HepG2 (cell line): ENCODE measurements around the gene RGS19. TPM values are rescaled to one million over a fixed set of nuclear protein-coding genes. Genes with fewer than 3 reads are reported as not detected.

ENCODE experiments used
- CREB1 ChIP-seq, 2 experiments: fragments of 450-650 bp in 1 of 2; IDR thresholded peaks; 2 replicates each; pipeline ENCODE4 v1.6.1; 2016 to 2017; ENCODE audit warnings: control low read depth in 1 of 2, mild to moderate bottlenecking in 1 of 2, missing compliant biosample characterization in 1 of 2, missing genetic modification characterization in 1 of 2
- DPF2 ChIP-seq: sonication (generic); formaldehyde crosslinking; IDR thresholded peaks from 2 replicates; pipeline ENCODE4 v1.4.0; 2020; ENCODE audit warnings: mild to moderate bottlenecking, low read depth, missing genetic modification reagents, borderline replicate concordance
- DR1 ChIP-seq: sonication (generic); formaldehyde crosslinking; IDR thresholded peaks from 2 replicates; pipeline ENCODE4 v1.8.0; 2021; ENCODE audit warnings: mild to moderate bottlenecking, missing genetic modification reagents, inconsistent platforms
- ELF3 ChIP-seq: IDR thresholded peaks from 2 replicates; pipeline ENCODE4 v1.6.1; 2016; ENCODE audit warnings: missing genetic modification reagents, missing compliant biosample characterization
- GATAD1 ChIP-seq: IDR thresholded peaks from 2 replicates; pipeline ENCODE4 v1.6.1; 2016; ENCODE audit warnings: missing genetic modification reagents, missing compliant biosample characterization
- MTF1 ChIP-seq: sonication (generic); formaldehyde crosslinking; IDR thresholded peaks from 2 replicates; pipeline ENCODE4 v1.5.0; 2020; ENCODE audit warnings: missing genetic modification reagents
- NR2C2 ChIP-seq: sonication (generic); formaldehyde crosslinking; IDR thresholded peaks from 2 replicates; pipeline ENCODE4 v1.4.0; 2020; ENCODE audit warnings: missing genetic modification reagents, mild to moderate bottlenecking, moderate library complexity, borderline replicate concordance
- RELA ChIP-seq: sonication (generic); formaldehyde crosslinking; IDR thresholded peaks from 2 replicates; pipeline ENCODE4 v1.4.0; 2020; ENCODE audit warnings: missing genetic modification reagents
- REXO4 ChIP-seq: sonication (generic); formaldehyde crosslinking; IDR thresholded peaks from 2 replicates; pipeline ENCODE4 v1.8.0; 2022; ENCODE audit warnings: missing genetic modification reagents, mild to moderate bottlenecking, borderline replicate concordance
- SNAPC2 ChIP-seq: sonication (generic); formaldehyde crosslinking; IDR thresholded peaks from 2 replicates; pipeline ENCODE4 v1.8.1; 2022; ENCODE audit warnings: mild to moderate bottlenecking, missing genetic modification reagents
- ZNF143 ChIP-seq: sonication (generic); formaldehyde crosslinking; IDR thresholded peaks from 2 replicates; pipeline ENCODE4 v1.4.0; 2020; ENCODE audit warnings: missing genetic modification reagents
- polyA plus RNA-seq, 8 experiments: library from polyadenylated mRNA; depleted of rRNA in 3 of 8; stranded (reverse) in 7 of 8; unstranded in 1 of 8; fragments of >200 nt; fragmentation: Illumina TruSeq in 4 of 8; extraction: Trizol in 4 of 8; gene quantifications; 2 replicates each; pipeline versions ENCODE4 v1.2.1 to v1.2.3, GENCODE V29; 2011 to 2016; ENCODE audit warnings: low read depth in 4 of 8, missing spikeins in 1 of 8, mixed read lengths in 1 of 8; ENCODE audit not compliant: insufficient read depth in 1 of 8
- total RNA-seq, 5 experiments: library from RNA; depleted of rRNA; stranded (reverse); fragments of >200 nt; fragmentation: Illumina TruSeq; extraction: Trizol; gene quantifications; 2 replicates each; pipeline ENCODE4 v1.2.3, GENCODE V29; 2016; ENCODE audit warnings: low read depth in 1 of 5
- TF ChIP-seq, protein P1 (sequence below): IDR thresholded peaks from 2 replicates; pipeline ENCODE4 v1.6.1; 2016
- TF ChIP-seq, protein P2 (sequence below): sonication (generic); formaldehyde crosslinking; IDR thresholded peaks from 2 replicates; pipeline ENCODE4 v1.4.0; 2020; ENCODE audit warnings: missing genetic modification reagents
- TF ChIP-seq, protein P3 (sequence below), 2 experiments: sonication (generic) in 1 of 2; formaldehyde crosslinking in 1 of 2; IDR thresholded peaks; 2 replicates each; pipeline versions ENCODE4 v1.6.1 to v1.9.0; 2014 to 2022; ENCODE audit warnings: antibody characterized with exemption in 1 of 2, borderline replicate concordance in 1 of 2, inconsistent platforms in 1 of 2, low read depth in 1 of 2, missing genetic modification reagents in 1 of 2
- TF ChIP-seq, protein P4 (sequence below), 2 experiments: sonication (generic) in 1 of 2; formaldehyde crosslinking in 1 of 2; IDR thresholded peaks; 2 replicates each; pipeline versions ENCODE4 v1.4.0 to v1.6.1; 2018 to 2020; ENCODE audit warnings: missing genetic modification reagents in 2 of 2, borderline replicate concordance in 1 of 2, low read depth in 1 of 2, mild to moderate bottlenecking in 1 of 2, missing biosample characterization in 1 of 2

Gene RGS19
- total and polyA plus RNA-seq, 2 of the 13 experiments (the other 11 are each of a cell fraction or from before 2014, with no cell fraction given): 10.7 to 11.9 TPM

DNA sequence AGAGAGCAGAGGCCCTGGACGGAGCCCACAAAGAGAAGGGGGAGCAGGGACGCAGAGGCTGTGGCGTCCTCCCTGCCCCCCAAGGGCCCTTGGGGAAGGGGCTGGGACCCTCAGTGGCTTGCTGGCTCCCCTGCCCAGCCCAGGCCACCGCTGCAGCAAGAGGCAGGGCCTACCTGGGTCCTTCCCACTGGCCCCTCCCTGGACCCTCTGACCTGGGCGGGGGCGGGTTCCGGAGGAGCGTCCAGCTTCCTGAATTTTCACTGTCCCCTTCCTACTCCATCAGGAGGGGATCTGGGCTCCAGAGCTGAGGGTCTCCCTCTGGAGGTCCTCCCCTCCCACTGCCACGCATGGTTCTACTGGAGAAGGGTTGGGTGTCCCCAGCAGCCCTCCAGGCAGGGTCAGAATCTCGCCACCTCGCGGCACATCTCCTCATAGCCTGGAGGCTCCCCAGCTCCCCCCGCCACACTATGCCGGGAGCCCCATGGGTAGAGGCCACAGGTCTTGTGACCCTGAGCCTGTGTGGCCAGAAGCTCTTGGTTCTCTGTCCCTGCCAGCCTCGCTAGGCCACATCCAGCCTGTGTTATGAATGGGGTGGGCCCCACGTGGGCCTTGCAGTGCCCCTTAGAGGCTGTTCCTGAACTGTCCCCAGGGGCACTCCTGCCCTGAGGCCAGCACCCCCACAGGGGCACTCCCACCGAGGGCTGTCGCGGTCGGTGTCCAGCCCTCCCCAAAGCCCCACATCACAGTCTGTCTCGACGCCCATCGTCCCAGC lies 28.9 kb downstream of the RGS19 start (continued):
- TF ChIP-seq, protein P1, sequence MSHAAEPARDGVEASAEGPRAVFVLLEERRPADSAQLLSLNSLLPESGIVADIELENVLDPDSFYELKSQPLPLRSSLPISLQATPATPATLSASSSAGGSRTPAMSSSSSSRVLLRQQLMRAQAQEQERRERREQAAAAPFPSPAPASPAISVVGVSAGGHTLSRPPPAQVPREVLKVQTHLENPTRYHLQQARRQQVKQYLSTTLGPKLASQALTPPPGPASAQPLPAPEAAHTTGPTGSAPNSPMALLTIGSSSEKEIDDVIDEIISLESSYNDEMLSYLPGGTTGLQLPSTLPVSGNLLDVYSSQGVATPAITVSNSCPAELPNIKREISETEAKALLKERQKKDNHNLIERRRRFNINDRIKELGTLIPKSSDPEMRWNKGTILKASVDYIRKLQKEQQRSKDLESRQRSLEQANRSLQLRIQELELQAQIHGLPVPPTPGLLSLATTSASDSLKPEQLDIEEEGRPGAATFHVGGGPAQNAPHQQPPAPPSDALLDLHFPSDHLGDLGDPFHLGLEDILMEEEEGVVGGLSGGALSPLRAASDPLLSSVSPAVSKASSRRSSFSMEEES: peak; percentile 97
- TF ChIP-seq DR1 (CRISPR knock-in tag) (peak; percentile 60; the same call in 1 of the 2 replicates), DPF2 (CRISPR knock-in tag) (peak; percentile 12; the same call in 1 of the 2 replicates), GATAD1 (CRISPR knock-in tag) (peak; percentile 28), SNAPC2 (CRISPR knock-in tag) (peak; percentile 97), MTF1 (no peak), RELA (CRISPR knock-in tag) (no peak), REXO4 (CRISPR knock-in tag) (0 out of 2 replicates have a peak, but pooled peaks have one; percentile 14), NR2C2 (CRISPR knock-in tag) (peak; percentile 79), ELF3 (CRISPR knock-in tag) (peak; percentile 10), ZNF143 (CRISPR knock-in tag) (peak; percentile 70; the same call in 1 of the 2 replicates), CREB1 (IDR thresholded peaks at IDR 0.05) (no peak), CREB1 (CRISPR knock-in tag; IDR thresholded peaks at IDR 0.05) (no peak)
- TF ChIP-seq, protein P2, sequence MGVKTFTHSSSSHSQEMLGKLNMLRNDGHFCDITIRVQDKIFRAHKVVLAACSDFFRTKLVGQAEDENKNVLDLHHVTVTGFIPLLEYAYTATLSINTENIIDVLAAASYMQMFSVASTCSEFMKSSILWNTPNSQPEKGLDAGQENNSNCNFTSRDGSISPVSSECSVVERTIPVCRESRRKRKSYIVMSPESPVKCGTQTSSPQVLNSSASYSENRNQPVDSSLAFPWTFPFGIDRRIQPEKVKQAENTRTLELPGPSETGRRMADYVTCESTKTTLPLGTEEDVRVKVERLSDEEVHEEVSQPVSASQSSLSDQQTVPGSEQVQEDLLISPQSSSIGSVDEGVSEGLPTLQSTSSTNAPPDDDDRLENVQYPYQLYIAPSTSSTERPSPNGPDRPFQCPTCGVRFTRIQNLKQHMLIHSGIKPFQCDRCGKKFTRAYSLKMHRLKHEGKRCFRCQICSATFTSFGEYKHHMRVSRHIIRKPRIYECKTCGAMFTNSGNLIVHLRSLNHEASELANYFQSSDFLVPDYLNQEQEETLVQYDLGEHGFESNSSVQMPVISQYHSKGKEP (CRISPR knock-in tag): 0 out of 2 replicates have a peak, but pooled peaks have one; percentile 5
- TF ChIP-seq, protein P3, sequence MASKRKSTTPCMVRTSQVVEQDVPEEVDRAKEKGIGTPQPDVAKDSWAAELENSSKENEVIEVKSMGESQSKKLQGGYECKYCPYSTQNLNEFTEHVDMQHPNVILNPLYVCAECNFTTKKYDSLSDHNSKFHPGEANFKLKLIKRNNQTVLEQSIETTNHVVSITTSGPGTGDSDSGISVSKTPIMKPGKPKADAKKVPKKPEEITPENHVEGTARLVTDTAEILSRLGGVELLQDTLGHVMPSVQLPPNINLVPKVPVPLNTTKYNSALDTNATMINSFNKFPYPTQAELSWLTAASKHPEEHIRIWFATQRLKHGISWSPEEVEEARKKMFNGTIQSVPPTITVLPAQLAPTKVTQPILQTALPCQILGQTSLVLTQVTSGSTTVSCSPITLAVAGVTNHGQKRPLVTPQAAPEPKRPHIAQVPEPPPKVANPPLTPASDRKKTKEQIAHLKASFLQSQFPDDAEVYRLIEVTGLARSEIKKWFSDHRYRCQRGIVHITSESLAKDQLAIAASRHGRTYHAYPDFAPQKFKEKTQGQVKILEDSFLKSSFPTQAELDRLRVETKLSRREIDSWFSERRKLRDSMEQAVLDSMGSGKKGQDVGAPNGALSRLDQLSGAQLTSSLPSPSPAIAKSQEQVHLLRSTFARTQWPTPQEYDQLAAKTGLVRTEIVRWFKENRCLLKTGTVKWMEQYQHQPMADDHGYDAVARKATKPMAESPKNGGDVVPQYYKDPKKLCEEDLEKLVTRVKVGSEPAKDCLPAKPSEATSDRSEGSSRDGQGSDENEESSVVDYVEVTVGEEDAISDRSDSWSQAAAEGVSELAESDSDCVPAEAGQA (IDR thresholded peaks at IDR 0.05; ENCODE audit: low read depth): no peak
- TF ChIP-seq, protein P3 (CRISPR knock-in tag; IDR thresholded peaks at IDR 0.05; ENCODE audit: borderline replicate concordance): peak; percentile 70; the same call in 1 of the 2 replicates
- TF ChIP-seq, protein P4, sequence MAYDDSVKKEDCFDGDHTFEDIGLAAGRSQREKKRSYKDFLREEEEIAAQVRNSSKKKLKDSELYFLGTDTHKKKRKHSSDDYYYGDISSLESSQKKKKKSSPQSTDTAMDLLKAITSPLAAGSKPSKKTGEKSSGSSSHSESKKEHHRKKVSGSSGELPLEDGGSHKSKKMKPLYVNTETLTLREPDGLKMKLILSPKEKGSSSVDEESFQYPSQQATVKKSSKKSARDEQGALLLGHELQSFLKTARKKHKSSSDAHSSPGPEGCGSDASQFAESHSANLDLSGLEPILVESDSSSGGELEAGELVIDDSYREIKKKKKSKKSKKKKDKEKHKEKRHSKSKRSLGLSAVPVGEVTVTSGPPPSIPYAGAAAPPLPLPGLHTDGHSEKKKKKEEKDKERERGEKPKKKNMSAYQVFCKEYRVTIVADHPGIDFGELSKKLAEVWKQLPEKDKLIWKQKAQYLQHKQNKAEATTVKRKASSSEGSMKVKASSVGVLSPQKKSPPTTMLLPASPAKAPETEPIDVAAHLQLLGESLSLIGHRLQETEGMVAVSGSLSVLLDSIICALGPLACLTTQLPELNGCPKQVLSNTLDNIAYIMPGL (CRISPR knock-in tag; IDR thresholded peaks at IDR 0.05; ENCODE audit: borderline replicate concordance in 1 of 2, low read depth in 1 of 2): peak; percentile 86 to 91
